Limb (tissue), 2 donors: Measurements from ENCODE around the gene KIF21B.
A peak's percentile ranks its signal among the peaks of the same experiment; 100 is the strongest.

Source experiments
- DNase-seq, 2 donors: peaks; one replicate each; pipeline ENCODE4 v3.0.0-alpha.2; 2016; ENCODE audit errors: extremely low spot score in 2 of 2

The KIF21B gene, protein sequence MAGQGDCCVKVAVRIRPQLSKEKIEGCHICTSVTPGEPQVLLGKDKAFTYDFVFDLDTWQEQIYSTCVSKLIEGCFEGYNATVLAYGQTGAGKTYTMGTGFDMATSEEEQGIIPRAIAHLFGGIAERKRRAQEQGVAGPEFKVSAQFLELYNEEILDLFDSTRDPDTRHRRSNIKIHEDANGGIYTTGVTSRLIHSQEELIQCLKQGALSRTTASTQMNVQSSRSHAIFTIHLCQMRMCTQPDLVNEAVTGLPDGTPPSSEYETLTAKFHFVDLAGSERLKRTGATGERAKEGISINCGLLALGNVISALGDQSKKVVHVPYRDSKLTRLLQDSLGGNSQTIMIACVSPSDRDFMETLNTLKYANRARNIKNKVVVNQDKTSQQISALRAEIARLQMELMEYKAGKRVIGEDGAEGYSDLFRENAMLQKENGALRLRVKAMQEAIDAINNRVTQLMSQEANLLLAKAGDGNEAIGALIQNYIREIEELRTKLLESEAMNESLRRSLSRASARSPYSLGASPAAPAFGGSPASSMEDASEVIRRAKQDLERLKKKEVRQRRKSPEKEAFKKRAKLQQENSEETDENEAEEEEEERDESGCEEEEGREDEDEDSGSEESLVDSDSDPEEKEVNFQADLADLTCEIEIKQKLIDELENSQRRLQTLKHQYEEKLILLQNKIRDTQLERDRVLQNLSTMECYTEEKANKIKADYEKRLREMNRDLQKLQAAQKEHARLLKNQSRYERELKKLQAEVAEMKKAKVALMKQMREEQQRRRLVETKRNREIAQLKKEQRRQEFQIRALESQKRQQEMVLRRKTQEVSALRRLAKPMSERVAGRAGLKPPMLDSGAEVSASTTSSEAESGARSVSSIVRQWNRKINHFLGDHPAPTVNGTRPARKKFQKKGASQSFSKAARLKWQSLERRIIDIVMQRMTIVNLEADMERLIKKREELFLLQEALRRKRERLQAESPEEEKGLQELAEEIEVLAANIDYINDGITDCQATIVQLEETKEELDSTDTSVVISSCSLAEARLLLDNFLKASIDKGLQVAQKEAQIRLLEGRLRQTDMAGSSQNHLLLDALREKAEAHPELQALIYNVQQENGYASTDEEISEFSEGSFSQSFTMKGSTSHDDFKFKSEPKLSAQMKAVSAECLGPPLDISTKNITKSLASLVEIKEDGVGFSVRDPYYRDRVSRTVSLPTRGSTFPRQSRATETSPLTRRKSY (N-terminal part only)

DNA sequence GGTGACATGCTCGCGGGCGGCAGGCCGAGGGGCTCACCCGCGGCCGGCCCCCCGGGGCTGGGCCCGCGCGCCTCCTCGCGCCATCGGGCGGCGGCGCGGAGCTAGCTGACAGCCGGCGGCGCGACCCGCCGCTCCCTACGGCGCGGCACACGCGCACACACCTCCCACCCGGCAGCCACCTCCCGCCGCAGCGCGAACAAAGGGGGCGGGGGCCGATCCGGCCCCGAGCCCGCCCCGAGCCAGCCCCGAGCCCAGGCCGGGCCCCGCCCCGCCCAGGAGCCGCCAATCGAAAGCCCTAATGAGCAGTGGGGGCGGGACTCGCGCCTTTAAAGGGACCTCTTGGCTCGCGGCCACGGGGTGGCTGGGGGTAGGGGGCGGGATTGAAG lies at the start of gene KIF21B:
TSS of gene KIF21B (minus strand) at position 198 of the 386 bp plus-strand sequence. CDS start 331 bp downstream, outside the sequence.
- peak; percentile 69 to 92 for DNase-seq

DNA sequence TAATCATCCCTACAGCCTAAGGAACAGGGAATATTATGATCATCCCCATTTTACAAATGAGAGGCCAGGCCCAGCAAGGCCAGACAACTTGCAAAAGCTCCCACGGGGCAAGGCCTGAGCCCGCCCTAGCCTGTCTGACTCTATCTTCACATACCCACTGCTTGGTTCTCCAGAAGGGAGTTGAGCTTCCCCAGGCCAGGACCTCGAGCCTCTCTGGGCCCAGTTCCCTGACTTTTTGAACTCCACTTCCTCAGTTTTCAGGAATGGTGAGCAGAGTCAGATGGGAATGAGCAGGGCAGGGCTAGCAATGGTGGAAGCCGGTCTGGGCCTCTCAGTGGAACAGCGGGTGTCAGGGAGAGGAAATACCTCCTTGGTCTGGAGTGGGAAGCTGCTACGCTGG lies 49.4 kb upstream of the KIF21B start:
- DNase-seq = no peak

DNA sequence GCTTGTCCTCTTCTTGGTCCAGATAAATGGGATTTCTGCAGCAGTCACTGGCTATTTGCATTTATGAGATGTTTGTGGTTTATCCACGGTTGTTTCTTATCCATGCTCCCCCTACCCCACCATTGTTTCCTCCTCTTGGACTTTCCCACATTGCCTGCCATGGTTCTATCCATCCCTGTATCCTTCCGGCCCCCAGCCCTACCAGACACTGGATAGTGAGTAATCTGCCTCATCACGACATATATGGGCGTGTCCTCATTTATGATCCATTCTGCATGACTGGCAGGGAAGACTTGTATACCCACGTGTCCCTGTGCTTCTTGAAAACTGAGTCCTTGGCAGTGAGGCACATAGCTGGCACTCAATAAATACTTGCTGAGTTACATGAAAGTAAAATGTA lies 48.6 kb upstream of the KIF21B start:
- no peak for DNase-seq

- DNase-seq = no peak
Observed at GRCh38 chr1:201069636-201070035, 46.1 kb upstream of the KIF21B start.

DNA sequence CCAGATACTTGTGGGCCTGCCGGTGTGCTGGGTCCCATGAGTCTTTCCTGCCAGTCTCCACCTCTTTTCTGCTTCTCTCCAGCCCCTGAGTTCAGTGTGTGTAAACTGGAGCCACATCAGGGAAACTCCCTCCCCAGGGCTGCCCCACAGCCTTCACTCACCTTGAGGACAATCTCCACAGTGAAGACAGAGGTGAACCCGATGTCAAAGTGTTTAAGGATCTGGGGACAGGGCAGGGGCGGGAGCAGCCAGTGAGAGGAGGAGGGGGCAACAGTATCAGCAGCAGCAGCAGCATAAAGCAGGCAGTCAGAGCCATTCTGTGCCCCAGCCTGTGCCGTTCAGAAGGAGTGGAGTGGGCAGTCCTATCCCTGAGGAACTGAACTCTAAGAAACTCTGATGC lies 45.5 kb upstream of the KIF21B start:
- DNase-seq = no peak

DNA sequence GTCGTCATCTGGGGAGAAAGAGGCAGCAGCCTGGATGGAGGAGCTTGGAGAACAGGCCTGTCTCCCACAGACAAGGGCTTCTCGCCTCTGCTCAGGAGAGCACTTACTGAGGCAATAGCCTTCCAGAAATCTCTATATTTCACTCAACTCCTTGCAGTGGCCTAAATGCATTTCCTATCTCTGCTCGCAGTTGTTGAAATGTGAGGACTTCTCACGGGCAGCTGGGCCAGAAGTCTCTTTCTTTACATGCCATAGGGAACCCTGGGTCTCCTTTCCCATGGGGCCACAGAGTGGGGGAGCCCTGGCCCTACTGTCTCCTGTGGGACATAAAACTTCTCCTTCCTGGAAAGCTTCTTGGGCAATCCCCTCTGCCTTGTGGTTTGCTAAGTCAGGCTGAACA lies 43.5 kb upstream of the KIF21B start:
- DNase-seq = no peak

DNA sequence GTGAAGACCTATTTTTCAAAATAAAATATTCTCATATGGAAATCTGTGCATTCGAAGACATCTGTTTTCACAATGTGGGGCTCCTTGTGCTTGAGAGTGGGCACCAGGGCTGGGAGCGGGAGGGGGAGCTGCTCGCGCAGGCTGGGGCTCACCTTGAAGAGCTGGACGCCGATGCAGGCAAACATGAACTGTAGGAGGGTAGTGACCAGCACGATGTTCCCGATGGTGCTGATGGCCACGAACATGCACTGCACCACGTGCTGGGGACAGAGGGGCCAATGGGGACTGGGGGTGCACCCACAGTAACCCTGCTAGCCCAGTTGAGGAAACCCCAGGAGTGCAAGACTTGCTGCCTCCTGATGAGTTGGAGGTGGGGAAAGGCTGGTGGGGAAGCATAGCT lies 42.2 kb upstream of the KIF21B start:
- DNase-seq = no peak

DNA sequence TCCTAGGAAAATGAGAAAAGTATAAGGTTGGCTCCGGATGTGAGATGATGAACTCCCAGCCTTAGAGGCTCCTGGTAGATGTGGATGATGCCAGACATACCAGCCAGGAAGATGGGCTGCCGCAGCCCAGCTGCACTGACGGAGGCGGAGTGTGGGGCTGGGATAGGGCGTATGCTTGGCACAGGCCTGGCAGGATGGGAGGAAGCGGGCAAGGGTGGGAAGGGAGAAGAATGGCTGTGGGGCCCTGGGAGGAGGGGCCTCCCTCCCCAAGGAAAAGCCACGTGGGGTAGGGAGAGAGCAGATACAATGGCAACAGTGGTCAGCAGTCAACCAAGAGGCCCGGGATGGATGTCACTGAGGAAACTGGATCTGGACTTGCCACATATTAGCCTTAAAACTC lies 41.3 kb upstream of the KIF21B start:
- DNase-seq = no peak

DNA sequence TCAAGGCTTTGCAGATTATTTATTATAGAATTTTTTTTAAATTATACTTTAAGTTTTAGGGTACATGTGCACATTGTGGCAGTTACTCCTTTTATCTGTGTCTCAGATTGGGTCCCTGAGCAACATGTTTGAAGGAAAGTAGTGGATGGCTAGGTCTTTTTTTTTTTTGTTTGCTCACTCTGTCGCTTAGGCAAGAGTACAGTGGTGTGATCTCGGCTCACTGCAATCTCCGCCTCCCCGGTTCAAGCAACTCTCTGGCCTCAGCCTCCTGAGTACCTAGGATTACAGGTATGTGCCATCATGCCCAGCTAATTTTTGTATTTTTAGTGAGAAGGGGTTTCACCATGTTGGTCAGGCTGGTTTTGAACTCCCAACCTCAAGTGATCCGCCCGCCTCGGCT lies 39.6 kb upstream of the KIF21B start:
- DNase-seq = no peak

- no peak for DNase-seq
Observed at GRCh38 chr1:201062511-201063091, 39.1 kb upstream of the KIF21B start.

DNA sequence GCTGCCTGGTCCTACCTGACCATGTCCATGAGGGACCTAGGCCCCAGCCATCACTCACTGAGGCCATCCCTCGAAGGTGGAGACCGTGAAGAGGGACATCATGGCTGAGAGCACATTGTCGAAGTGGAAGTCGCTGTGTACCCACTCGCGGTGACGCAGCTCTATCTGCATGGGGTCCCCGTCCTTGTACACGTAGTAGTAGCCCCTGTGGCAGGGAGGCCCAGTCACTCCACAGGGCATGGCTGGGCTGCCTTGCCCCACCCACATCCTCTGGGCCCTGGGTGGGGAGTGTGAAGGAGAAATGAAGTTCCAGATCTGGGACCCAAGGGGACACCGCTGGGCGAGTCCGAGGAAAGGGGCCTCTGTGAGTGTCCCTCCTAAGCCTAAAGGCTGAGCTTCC lies 38.4 kb upstream of the KIF21B start:
- DNase-seq = no peak

GRCh38 chr1:201061049-201061448 lies 37.5 kb upstream of the KIF21B start:
- DNase-seq = no peak

GRCh38 chr1:201060586-201060985 lies 37.1 kb upstream of the KIF21B start:
- DNase-seq = no peak

DNA sequence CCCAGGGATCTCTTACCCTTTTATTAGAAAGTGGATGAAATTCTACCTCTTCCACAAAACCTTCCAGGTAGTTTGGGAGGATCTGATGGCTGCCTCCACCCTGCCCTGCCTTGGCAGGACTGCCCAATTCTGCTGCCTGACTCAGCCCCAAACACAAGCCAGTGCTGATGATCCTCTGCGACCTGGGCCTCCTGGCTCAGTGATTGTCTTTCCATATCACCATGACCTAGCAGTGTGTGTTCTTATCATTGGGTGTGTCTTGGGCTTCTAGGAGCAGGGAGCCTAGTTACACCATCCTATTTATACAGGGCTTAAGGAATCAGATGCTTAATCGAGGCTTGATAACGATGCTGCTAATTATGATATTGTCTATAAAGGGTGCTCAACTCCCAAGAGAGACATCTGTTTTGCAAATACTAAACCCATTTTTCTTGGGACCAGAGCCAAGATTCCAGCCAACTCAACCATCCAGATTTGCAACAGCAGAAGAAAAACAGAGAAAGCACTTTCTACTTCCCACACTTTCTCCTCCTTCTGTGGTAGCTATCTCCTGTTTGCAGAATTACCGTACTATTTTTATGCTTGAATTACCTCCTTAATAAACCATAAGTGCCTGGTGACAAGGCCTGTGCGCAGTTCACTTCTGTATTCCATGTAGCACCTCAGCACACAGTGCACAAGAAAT lies 36.5 kb upstream of the KIF21B start:
- DNase-seq = no peak

- no peak for DNase-seq
Observed at GRCh38 chr1:201059401-201059800, 35.9 kb upstream of the KIF21B start.

- DNase-seq = no peak
Observed at GRCh38 chr1:201054091-201054543, 30.6 kb upstream of the KIF21B start.

DNA sequence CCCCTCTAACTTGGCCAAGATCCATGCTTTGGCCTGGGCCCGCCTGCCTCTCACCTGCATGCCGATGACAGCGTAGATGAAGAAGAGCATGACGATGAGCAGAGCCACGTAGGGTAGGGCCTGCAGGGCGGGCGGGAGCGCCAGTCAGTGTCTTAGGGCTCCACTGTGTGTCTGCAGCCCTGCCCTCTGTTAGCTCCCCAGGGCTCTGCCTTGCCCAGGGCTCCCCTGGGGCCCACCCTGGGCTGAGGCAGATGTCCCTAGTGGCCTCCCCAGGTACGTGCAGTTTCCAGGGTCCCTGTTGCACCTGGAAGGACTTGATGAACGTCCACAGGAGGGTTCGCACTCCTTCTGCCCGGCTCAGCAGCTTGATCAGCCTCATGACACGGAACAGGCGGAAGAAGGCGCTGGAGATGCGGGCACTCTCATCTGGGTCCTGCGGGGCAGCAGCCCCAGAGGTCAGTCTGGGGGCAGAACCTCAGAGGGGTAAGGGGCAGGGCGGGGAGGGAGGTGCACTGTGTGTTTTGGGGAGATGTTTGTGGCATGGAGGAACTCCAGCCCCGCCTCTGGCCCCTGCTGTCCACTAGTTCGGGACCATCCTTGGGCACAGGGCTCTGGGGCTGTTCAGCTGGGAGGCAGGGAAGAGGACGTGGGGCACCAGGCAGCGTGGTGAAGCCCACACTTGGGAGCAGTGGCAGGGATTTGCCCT lies 29.8 kb upstream of the KIF21B start:
- no peak for DNase-seq

- no peak for DNase-seq
Observed at GRCh38 chr1:201051399-201051798, 27.9 kb upstream of the KIF21B start.

- no peak for DNase-seq
Observed at GRCh38 chr1:201050515-201051277, 27.2 kb upstream of the KIF21B start.
